ENCODE data around the gene MRPL10. TPM values are rescaled to one million over a fixed set of nuclear protein-coding genes. Genes with fewer than 3 reads are reported as not detected.

MRPL10 gene
- total RNA-seq, 1 experiment from 2014 or later, result 112 TPM

DNA sequence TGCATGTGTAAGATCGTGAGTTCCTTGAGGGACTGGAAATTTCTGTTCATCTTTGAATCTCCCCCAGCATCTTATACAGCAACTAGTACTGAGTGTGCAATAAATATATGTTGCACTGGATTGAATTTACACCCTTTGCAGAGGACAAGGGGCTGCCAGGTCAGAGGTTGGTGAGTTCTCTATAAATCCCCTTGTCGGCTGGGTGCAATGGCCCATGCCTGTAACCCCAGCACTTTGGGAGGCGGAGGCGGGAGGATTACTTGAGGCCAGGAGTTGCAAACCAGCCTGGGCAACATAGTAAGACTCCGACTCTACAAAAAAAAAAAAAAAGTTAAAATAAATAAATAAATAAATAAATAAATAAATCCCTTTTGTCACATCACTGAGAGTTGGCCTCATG is 29.0 kb upstream of the MRPL10 start:
- Histone ChIP-seq H3K4me2 (ENCODE audit: low read length) (no peak overlapping the region), H2AFZ (ENCODE audit: low read depth, low read length, poor library complexity, severe bottlenecking) (no peak overlapping the region), H3K9me3 (ENCODE audit: control insufficient read depth in 1 of 2, insufficient read depth in 1 of 2, low read depth in 1 of 2, low read length in 2 of 2) (no peaks in the 10 kb centered on the region), H4K20me1 (ENCODE audit: insufficient read depth) (no peaks in the 10 kb centered on the region), H3K9ac (ENCODE audit: low read length) (no peak overlapping the region), H3K4me1 (ENCODE audit: control insufficient read depth in 1 of 2, insufficient read depth in 2 of 2, low read length in 2 of 2) (peaks cover 11 to 18% of the 10 kb centered on the region in 2 experiments), H3K9me2 (ENCODE audit: insufficient read depth) (no peaks in the 10 kb centered on the region), H3K4me3 (replicated peaks in 1 of 2; ENCODE audit: low read depth in 1 of 2, low read length in 2 of 2) (no peak overlapping the region), H3K36me3 (ENCODE audit: control insufficient read depth in 1 of 2, insufficient read depth in 2 of 2, low read length in 2 of 2) (no peaks in the 10 kb centered on the region), H3K27ac (ENCODE audit: low read depth, low read length) (no peak overlapping the region), H3K79me2 (ENCODE audit: insufficient read depth, low read length) (no peaks in the 10 kb centered on the region), H3K27me3 (ENCODE audit: insufficient read depth, low read length) (no peaks in the 10 kb centered on the region; the same call in 1 of the 2 replicates)
- intact Hi-C loops (cut with micrococcal nuclease), result no loop called here
- DNase-seq (ENCODE audit: low read depth, low spot score) (no peak), ATAC-seq (no peak)
- POLR2A ChIA-PET, result interaction anchor here (1.0 to 1.3 kb wide), 3 partner anchors 12 to 110 kb away, joined by 3 read pairs; partner anchors contain the start of genes CDK5RAP3 and SP2
- no TSS peak for BruUV-seq (replicated peaks)
- no peak for TF ChIP-seq ZFX (IDR thresholded peaks at IDR 0.05)
- no peak for TF ChIP-seq FOSL1 (IDR thresholded peaks at IDR 0.05; ENCODE audit: low read depth)
- TF ChIP-seq, protein P1, sequence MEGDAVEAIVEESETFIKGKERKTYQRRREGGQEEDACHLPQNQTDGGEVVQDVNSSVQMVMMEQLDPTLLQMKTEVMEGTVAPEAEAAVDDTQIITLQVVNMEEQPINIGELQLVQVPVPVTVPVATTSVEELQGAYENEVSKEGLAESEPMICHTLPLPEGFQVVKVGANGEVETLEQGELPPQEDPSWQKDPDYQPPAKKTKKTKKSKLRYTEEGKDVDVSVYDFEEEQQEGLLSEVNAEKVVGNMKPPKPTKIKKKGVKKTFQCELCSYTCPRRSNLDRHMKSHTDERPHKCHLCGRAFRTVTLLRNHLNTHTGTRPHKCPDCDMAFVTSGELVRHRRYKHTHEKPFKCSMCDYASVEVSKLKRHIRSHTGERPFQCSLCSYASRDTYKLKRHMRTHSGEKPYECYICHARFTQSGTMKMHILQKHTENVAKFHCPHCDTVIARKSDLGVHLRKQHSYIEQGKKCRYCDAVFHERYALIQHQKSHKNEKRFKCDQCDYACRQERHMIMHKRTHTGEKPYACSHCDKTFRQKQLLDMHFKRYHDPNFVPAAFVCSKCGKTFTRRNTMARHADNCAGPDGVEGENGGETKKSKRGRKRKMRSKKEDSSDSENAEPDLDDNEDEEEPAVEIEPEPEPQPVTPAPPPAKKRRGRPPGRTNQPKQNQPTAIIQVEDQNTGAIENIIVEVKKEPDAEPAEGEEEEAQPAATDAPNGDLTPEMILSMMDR (IDR thresholded peaks at IDR 0.05 in 2 of 3, conservative IDR thresholded peaks at IDR 0.05 in 1 of 3; ENCODE audit: borderline replicate concordance in 1 of 3, insufficient read depth in 1 of 3, low read depth in 2 of 3, low read length in 2 of 3), result no peak
- no peak for TF ChIP-seq EGR1 (IDR thresholded peaks at IDR 0.05; ENCODE audit: low read depth)
- no peak for TF ChIP-seq CEBPB (IDR thresholded peaks at IDR 0.05; ENCODE audit: low read depth)
- TF ChIP-seq JUND (IDR thresholded peaks at IDR 0.05), result no peak
- no peak for TF ChIP-seq ELF1 (IDR thresholded peaks at IDR 0.05; ENCODE audit: borderline replicate concordance, low read depth)
- TF ChIP-seq, protein P2, sequence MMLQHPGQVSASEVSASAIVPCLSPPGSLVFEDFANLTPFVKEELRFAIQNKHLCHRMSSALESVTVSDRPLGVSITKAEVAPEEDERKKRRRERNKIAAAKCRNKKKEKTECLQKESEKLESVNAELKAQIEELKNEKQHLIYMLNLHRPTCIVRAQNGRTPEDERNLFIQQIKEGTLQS (IDR thresholded peaks at IDR 0.05), result no peak
- TF ChIP-seq ZNF274 (IDR thresholded peaks at IDR 0.05; ENCODE audit: low read depth, low read length), result no peak
- TF ChIP-seq RAD21 (IDR thresholded peaks at IDR 0.05; ENCODE audit: low read depth), result no peak
- no peak for TF ChIP-seq POLR2A (IDR thresholded peaks at IDR 0.05; ENCODE audit: borderline replicate concordance, extremely low read depth, insufficient read depth, insufficient read length)
- TF ChIP-seq YY1 (IDR thresholded peaks at IDR 0.05; ENCODE audit: extremely low read depth, insufficient replicate concordance, low read depth, low read length), result no peak
- TF ChIP-seq, protein P3, sequence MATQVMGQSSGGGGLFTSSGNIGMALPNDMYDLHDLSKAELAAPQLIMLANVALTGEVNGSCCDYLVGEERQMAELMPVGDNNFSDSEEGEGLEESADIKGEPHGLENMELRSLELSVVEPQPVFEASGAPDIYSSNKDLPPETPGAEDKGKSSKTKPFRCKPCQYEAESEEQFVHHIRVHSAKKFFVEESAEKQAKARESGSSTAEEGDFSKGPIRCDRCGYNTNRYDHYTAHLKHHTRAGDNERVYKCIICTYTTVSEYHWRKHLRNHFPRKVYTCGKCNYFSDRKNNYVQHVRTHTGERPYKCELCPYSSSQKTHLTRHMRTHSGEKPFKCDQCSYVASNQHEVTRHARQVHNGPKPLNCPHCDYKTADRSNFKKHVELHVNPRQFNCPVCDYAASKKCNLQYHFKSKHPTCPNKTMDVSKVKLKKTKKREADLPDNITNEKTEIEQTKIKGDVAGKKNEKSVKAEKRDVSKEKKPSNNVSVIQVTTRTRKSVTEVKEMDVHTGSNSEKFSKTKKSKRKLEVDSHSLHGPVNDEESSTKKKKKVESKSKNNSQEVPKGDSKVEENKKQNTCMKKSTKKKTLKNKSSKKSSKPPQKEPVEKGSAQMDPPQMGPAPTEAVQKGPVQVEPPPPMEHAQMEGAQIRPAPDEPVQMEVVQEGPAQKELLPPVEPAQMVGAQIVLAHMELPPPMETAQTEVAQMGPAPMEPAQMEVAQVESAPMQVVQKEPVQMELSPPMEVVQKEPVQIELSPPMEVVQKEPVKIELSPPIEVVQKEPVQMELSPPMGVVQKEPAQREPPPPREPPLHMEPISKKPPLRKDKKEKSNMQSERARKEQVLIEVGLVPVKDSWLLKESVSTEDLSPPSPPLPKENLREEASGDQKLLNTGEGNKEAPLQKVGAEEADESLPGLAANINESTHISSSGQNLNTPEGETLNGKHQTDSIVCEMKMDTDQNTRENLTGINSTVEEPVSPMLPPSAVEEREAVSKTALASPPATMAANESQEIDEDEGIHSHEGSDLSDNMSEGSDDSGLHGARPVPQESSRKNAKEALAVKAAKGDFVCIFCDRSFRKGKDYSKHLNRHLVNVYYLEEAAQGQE (IDR thresholded peaks at IDR 0.05; ENCODE audit: low read depth), result no peak
- TF ChIP-seq, protein P4, sequence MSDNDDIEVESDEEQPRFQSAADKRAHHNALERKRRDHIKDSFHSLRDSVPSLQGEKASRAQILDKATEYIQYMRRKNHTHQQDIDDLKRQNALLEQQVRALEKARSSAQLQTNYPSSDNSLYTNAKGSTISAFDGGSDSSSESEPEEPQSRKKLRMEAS (IDR thresholded peaks at IDR 0.05), result no peak
- no peak for TF ChIP-seq POLR2AphosphoS5 (IDR thresholded peaks at IDR 0.05; ENCODE audit: low read depth, low read length)
- TF ChIP-seq, protein P5, sequence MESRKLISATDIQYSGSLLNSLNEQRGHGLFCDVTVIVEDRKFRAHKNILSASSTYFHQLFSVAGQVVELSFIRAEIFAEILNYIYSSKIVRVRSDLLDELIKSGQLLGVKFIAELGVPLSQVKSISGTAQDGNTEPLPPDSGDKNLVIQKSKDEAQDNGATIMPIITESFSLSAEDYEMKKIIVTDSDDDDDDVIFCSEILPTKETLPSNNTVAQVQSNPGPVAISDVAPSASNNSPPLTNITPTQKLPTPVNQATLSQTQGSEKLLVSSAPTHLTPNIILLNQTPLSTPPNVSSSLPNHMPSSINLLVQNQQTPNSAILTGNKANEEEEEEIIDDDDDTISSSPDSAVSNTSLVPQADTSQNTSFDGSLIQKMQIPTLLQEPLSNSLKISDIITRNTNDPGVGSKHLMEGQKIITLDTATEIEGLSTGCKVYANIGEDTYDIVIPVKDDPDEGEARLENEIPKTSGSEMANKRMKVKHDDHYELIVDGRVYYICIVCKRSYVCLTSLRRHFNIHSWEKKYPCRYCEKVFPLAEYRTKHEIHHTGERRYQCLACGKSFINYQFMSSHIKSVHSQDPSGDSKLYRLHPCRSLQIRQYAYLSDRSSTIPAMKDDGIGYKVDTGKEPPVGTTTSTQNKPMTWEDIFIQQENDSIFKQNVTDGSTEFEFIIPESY (IDR thresholded peaks at IDR 0.05; ENCODE audit: extremely low read depth, insufficient replicate concordance, low read length), result no peak
- no peak for TF ChIP-seq EZH2phosphoT487 (IDR thresholded peaks at IDR 0.05; ENCODE audit: borderline replicate concordance)
- RAD21 ChIA-PET (ENCODE audit: low non-redundant PET in 1 of 2, low total read pairs in 2 of 2, uncharacterized antibody in 2 of 2, unreplicated experiment in 2 of 2), result no interaction called here
- CTCF ChIA-PET, result interaction anchor here (0.7 kb wide), 1 partner anchor 10 kb away, joined by 4 read pairs; the partner anchor contains the start of gene SP6

Measured in HCT116 (cell line).